ENCODE measurements around the gene SMIM24.

Gene SMIM24

GRCh38 chr19:3501780-3502179 is 21.5 kb upstream of the SMIM24 start:
- Histone ChIP-seq H3K27me3 (replicated peaks in 2 of 5; ENCODE audit: control insufficient read depth in 4 of 5, insufficient read depth in 5 of 5, low read length in 4 of 5) (no peaks in the 10 kb centered on the region), H3K4me3 (ENCODE audit: control insufficient read depth in 1 of 7, extremely low read depth in 1 of 7, insufficient read depth in 4 of 7, low read depth in 2 of 7, low read length in 6 of 7) (no peak overlapping the region), H3K27ac (ENCODE audit: insufficient read depth in 1 of 2, low read depth in 1 of 2, low read length in 2 of 2, poor library complexity in 1 of 2, severe bottlenecking in 2 of 2) (no peak overlapping the region), H3K9me3 (ENCODE audit: control extremely low read depth in 1 of 5, control insufficient read depth in 4 of 5, insufficient read depth in 2 of 5, low read depth in 1 of 5, low read length in 4 of 5) (no peaks in the 10 kb centered on the region), H3K36me3 (ENCODE audit: control insufficient read depth in 4 of 4, insufficient read depth in 4 of 4, low read length in 3 of 4) (peaks cover 0 to 7% (median 3%) of the 10 kb centered on the region in 4 experiments), H3K4me1 (ENCODE audit: control extremely low read depth in 1 of 4, control insufficient read depth in 4 of 4, insufficient read depth in 4 of 4, low read length in 3 of 4) (peaks cover 0 to 28% (median 22%) of the 10 kb centered on the region in 4 experiments)
- ChIA-PET CTCF (interaction anchor here (1.5 to 7.1 kb wide), 3 partner anchors 17 to 29 kb away, joined by 5 to 38 read pairs (median 13); partner anchors contain the start of genes SMIM24 and SMIM44), POLR2A (interaction anchor here (0.6 kb wide), 3 partner anchors 12 to 198 kb away, joined by 3 to 7 read pairs (median 5); no protein-coding TSS in a partner anchor)
- no peak for DNase-seq
- WGBS (ENCODE audit: insufficient coverage) = 95% methylated on average over 3 of the region's 3 CpGs

- Histone ChIP-seq H3K27me3 (replicated peaks in 2 of 5; ENCODE audit: control insufficient read depth in 4 of 5, insufficient read depth in 5 of 5, low read length in 4 of 5) (no peaks in the 10 kb centered on the region), H3K4me1 (ENCODE audit: control extremely low read depth in 1 of 4, control insufficient read depth in 4 of 4, insufficient read depth in 4 of 4, low read length in 3 of 4) (peaks cover 0 to 22% (median 20%) of the 10 kb centered on the region in 4 experiments), H3K9me3 (ENCODE audit: control extremely low read depth in 1 of 5, control insufficient read depth in 4 of 5, insufficient read depth in 2 of 5, low read depth in 1 of 5, low read length in 4 of 5) (no peaks in the 10 kb centered on the region), H3K36me3 (ENCODE audit: control insufficient read depth in 4 of 4, insufficient read depth in 4 of 4, low read length in 3 of 4) (peaks cover 0 to 18% (median 9%) of the 10 kb centered on the region in 4 experiments), H3K27ac (ENCODE audit: insufficient read depth in 1 of 2, low read depth in 1 of 2, low read length in 2 of 2, poor library complexity in 1 of 2, severe bottlenecking in 2 of 2) (peak within 1 kb of the TSS; percentile 98 to 99), H3K4me3 (ENCODE audit: control insufficient read depth in 1 of 7, extremely low read depth in 1 of 7, insufficient read depth in 4 of 7, low read depth in 2 of 7, low read length in 6 of 7) (peak within 1 kb of the TSS; percentile 80 to 99 (median 90))
- WGBS (ENCODE audit: insufficient coverage) = 0% methylated on average over 49 of the region's 52 CpGs
- ChIA-PET POLR2A (interaction anchor here (1.1 to 1.2 kb wide), 2 partner anchors 21 to 22 kb away, joined by 3 read pairs; no protein-coding TSS in a partner anchor), CTCF (interaction anchor here (0.8 to 7.1 kb wide), 4 partner anchors 14 to 28 kb away, joined by 3 to 38 read pairs (median 9); partner anchors contain the start of genes SMIM24 and SMIM44)
- DNase-seq = peak; percentile 97 to 99 (median 97)
These were observed 20.2 kb upstream of the SMIM24 start, which contains the start of gene DOHH for GRCh38 chr19:3500429-3501101. Gene DOHH, minus strand, starts transcription at chr19:3500674. Its CDS starts 3,860 bp downstream, at chr19:3496814.

GRCh38 chr19:3499738-3500428 is 19.6 kb upstream of the SMIM24 start:
- 34% methylated on average over 14 of the region's 18 CpGs for WGBS (ENCODE audit: insufficient coverage)
- POLR2A ChIA-PET = interaction anchor here (0.6 to 1.2 kb wide), 3 partner anchors 20 to 224 kb away, joined by 3 read pairs; no protein-coding TSS in a partner anchor
- H3K4me3 ChIP-seq (ENCODE audit: control insufficient read depth in 1 of 7, extremely low read depth in 1 of 7, insufficient read depth in 4 of 7, low read depth in 2 of 7, low read length in 6 of 7) = peak overlapping the region; percentile 80 to 99 (median 90)
- CTCF ChIA-PET = interaction anchor here (1.5 to 7.1 kb wide), 3 partner anchors 15 to 27 kb away, joined by 5 to 38 read pairs (median 13); partner anchors contain the start of genes SMIM24 and SMIM44
- DNase-seq = peak in 2 of 3 donors; percentile 28 to 30
- peaks cover 0 to 15% (median 14%) of the 10 kb centered on the region in 4 experiments for H3K4me1 ChIP-seq (ENCODE audit: control extremely low read depth in 1 of 4, control insufficient read depth in 4 of 4, insufficient read depth in 4 of 4, low read length in 3 of 4)
- no peaks in the 10 kb centered on the region for H3K9me3 ChIP-seq (ENCODE audit: control extremely low read depth in 1 of 5, control insufficient read depth in 4 of 5, insufficient read depth in 2 of 5, low read depth in 1 of 5, low read length in 4 of 5)
- H3K27me3 ChIP-seq (replicated peaks in 2 of 5; ENCODE audit: control insufficient read depth in 4 of 5, insufficient read depth in 5 of 5, low read length in 4 of 5) = no peaks in the 10 kb centered on the region
- H3K27ac ChIP-seq (ENCODE audit: insufficient read depth in 1 of 2, low read depth in 1 of 2, low read length in 2 of 2, poor library complexity in 1 of 2, severe bottlenecking in 2 of 2) = peak overlapping the region; percentile 98 to 99
- H3K36me3 ChIP-seq (ENCODE audit: control insufficient read depth in 4 of 4, insufficient read depth in 4 of 4, low read length in 3 of 4) = peaks cover 0 to 23% (median 11%) of the 10 kb centered on the region in 4 experiments

GRCh38 chr19:3497757-3498520 is 17.6 kb upstream of the SMIM24 start:
- ChIA-PET POLR2A (interaction anchor here (1.2 kb wide), 1 partner anchor 18 kb away, joined by 4 read pairs; no protein-coding TSS in a partner anchor), CTCF (interaction anchor here (7.1 kb wide), 1 partner anchor 13 kb away, joined by 38 read pairs; the partner anchor contains the start of gene SMIM44)
- no peak overlapping the region for H3K27ac ChIP-seq (ENCODE audit: insufficient read depth in 1 of 2, low read depth in 1 of 2, low read length in 2 of 2, poor library complexity in 1 of 2, severe bottlenecking in 2 of 2)
- H3K9me3 ChIP-seq (ENCODE audit: control extremely low read depth in 1 of 5, control insufficient read depth in 4 of 5, insufficient read depth in 2 of 5, low read depth in 1 of 5, low read length in 4 of 5) = no peaks in the 10 kb centered on the region
- H3K36me3 ChIP-seq (ENCODE audit: control insufficient read depth in 4 of 4, insufficient read depth in 4 of 4, low read length in 3 of 4) = peaks cover 0 to 38% (median 23%) of the 10 kb centered on the region in 4 experiments
- no peak for DNase-seq
- H3K4me1 ChIP-seq (ENCODE audit: control extremely low read depth in 1 of 4, control insufficient read depth in 4 of 4, insufficient read depth in 4 of 4, low read length in 3 of 4) = peaks cover 0 to 13% (median 11%) of the 10 kb centered on the region in 4 experiments
- no peak overlapping the region for H3K4me3 ChIP-seq (ENCODE audit: control insufficient read depth in 1 of 7, extremely low read depth in 1 of 7, insufficient read depth in 4 of 7, low read depth in 2 of 7, low read length in 6 of 7)
- H3K27me3 ChIP-seq (replicated peaks in 2 of 5; ENCODE audit: control insufficient read depth in 4 of 5, insufficient read depth in 5 of 5, low read length in 4 of 5) = no peaks in the 10 kb centered on the region
- 93% methylated on average over 5 of the region's 5 CpGs for WGBS (ENCODE audit: insufficient coverage)

- POLR2A ChIA-PET = no interaction called here
- no peak overlapping the region for H3K27ac ChIP-seq (ENCODE audit: insufficient read depth in 1 of 2, low read depth in 1 of 2, low read length in 2 of 2, poor library complexity in 1 of 2, severe bottlenecking in 2 of 2)
- peaks cover 2 to 50% (median 34%) of the 10 kb centered on the region in 4 experiments for H3K36me3 ChIP-seq (ENCODE audit: control insufficient read depth in 4 of 4, insufficient read depth in 4 of 4, low read length in 3 of 4)
These were observed 16.3 kb upstream of the SMIM24 start for GRCh38 chr19:3496392-3497273.

More at GRCh38 chr19:3496392-3497273, 16.3 kb upstream of the SMIM24 start:
- 96% methylated on average over 31 of the region's 32 CpGs for WGBS (ENCODE audit: insufficient coverage)
- Histone ChIP-seq H3K27me3 (replicated peaks in 2 of 5; ENCODE audit: control insufficient read depth in 4 of 5, insufficient read depth in 5 of 5, low read length in 4 of 5) (no peaks in the 10 kb centered on the region), H3K4me3 (ENCODE audit: control insufficient read depth in 1 of 7, extremely low read depth in 1 of 7, insufficient read depth in 4 of 7, low read depth in 2 of 7, low read length in 6 of 7) (no peak overlapping the region), H3K4me1 (ENCODE audit: control extremely low read depth in 1 of 4, control insufficient read depth in 4 of 4, insufficient read depth in 4 of 4, low read length in 3 of 4) (peaks cover 0 to 13% (median 11%) of the 10 kb centered on the region in 4 experiments), H3K9me3 (ENCODE audit: control extremely low read depth in 1 of 5, control insufficient read depth in 4 of 5, insufficient read depth in 2 of 5, low read depth in 1 of 5, low read length in 4 of 5) (no peaks in the 10 kb centered on the region)
- CTCF ChIA-PET = interaction anchor here (1.1 to 7.1 kb wide), 2 partner anchors 12 to 15 kb away, joined by 3 to 38 read pairs; partner anchors contain the start of gene SMIM44
- no peak for DNase-seq

All from common myeloid progenitor, CD34-positive (primary cell).